HepG2 (cell line): ENCODE data around the gene SLC25A36. TPM values are rescaled to one million over a fixed set of nuclear protein-coding genes. Genes with fewer than 3 reads are reported as not detected.

Experiments
- ARID5B ChIP-seq: IDR thresholded peaks from 2 replicates; pipeline ENCODE4 v1.4.0; 2020; ENCODE audit warnings: mild to moderate bottlenecking, missing genetic modification reagents
- CBX5 ChIP-seq: sonication (generic); formaldehyde crosslinking; IDR thresholded peaks from 2 replicates; pipeline ENCODE4 v1.4.0; 2020; ENCODE audit warnings: missing genetic modification reagents, borderline replicate concordance
- FOXJ3 ChIP-seq: sonication (generic); formaldehyde crosslinking; IDR thresholded peaks from 2 replicates; pipeline ENCODE4 v1.4.0; 2020; ENCODE audit warnings: missing genetic modification reagents, mild to moderate bottlenecking, borderline replicate concordance
- FOXK1 ChIP-seq: sonication (generic); formaldehyde crosslinking; IDR thresholded peaks from 2 replicates; pipeline ENCODE4 v1.4.0; 2020; ENCODE audit warnings: low read depth, missing genetic modification reagents, borderline replicate concordance
- FOXO1 ChIP-seq: sonication (generic); formaldehyde crosslinking; IDR thresholded peaks from 2 replicates; pipeline ENCODE4 v1.4.0; 2020; ENCODE audit warnings: missing genetic modification reagents
- GFI1 ChIP-seq: sonication (generic); formaldehyde crosslinking; IDR thresholded peaks from 2 replicates; pipeline ENCODE4 v1.5.0; 2020; ENCODE audit warnings: missing genetic modification reagents, mild to moderate bottlenecking, borderline replicate concordance
- HDAC2 ChIP-seq: sonication (generic); formaldehyde crosslinking; IDR thresholded peaks from 2 replicates; pipeline ENCODE4 v1.4.0; 2020; ENCODE audit warnings: missing genetic modification reagents
- ISL2 ChIP-seq: sonication (generic); formaldehyde crosslinking; IDR thresholded peaks from 2 replicates; pipeline ENCODE4 v1.5.0; 2020; ENCODE audit warnings: missing genetic modification reagents
- NCOR1 ChIP-seq: fragments of 200-600 bp; sonication (generic); IDR thresholded peaks from 2 replicates; pipeline ENCODE4 v1.7.0; 2017; ENCODE audit warnings: antibody characterized with exemption, low read length, borderline replicate concordance
- PPARG ChIP-seq: conservative IDR thresholded peaks from 2 replicates; pipeline ENCODE4 v1.6.1; 2016; ENCODE audit warnings: missing biosample characterization, missing genetic modification reagents
- THAP9 ChIP-seq: sonication (generic); formaldehyde crosslinking; IDR thresholded peaks from 2 replicates; pipeline ENCODE4; 2020; ENCODE audit warnings: missing genetic modification reagents, mild to moderate bottlenecking, borderline replicate concordance
- ZBTB2 ChIP-seq: sonication (generic); formaldehyde crosslinking; IDR thresholded peaks from 2 replicates; pipeline ENCODE4 v1.8.0; 2022; ENCODE audit warnings: low read depth, missing genetic modification reagents
- ZNF570 ChIP-seq: sonication (generic); formaldehyde crosslinking; IDR thresholded peaks from 2 replicates; pipeline ENCODE4 v1.4.0; 2020; ENCODE audit warnings: mild to moderate bottlenecking, missing genetic modification reagents, borderline replicate concordance
- ZNF619 ChIP-seq: sonication (generic); formaldehyde crosslinking; IDR thresholded peaks from 2 replicates; pipeline ENCODE4 v1.4.0; 2020; ENCODE audit warnings: mild to moderate bottlenecking, missing genetic modification reagents
- polyA plus RNA-seq, 8 experiments: library from polyadenylated mRNA; depleted of rRNA in 3 of 8; stranded (reverse) in 7 of 8; unstranded in 1 of 8; fragments of >200 nt; fragmentation: Illumina TruSeq in 4 of 8; extraction: Trizol in 4 of 8; gene quantifications; 2 replicates each; pipeline versions ENCODE4 v1.2.1 to v1.2.3, GENCODE V29; 2011 to 2016; ENCODE audit warnings: low read depth in 4 of 8, missing spikeins in 1 of 8, mixed read lengths in 1 of 8; ENCODE audit not compliant: insufficient read depth in 1 of 8
- total RNA-seq, 5 experiments: library from RNA; depleted of rRNA; stranded (reverse); fragments of >200 nt; fragmentation: Illumina TruSeq; extraction: Trizol; gene quantifications; 2 replicates each; pipeline ENCODE4 v1.2.3, GENCODE V29; 2016; ENCODE audit warnings: low read depth in 1 of 5
- TF ChIP-seq, protein P1 (sequence below): sonication (generic); formaldehyde crosslinking; IDR thresholded peaks from 2 replicates; pipeline ENCODE4 v1.4.0; 2020; ENCODE audit warnings: missing genetic modification reagents

The SLC25A36 gene
- total and polyA plus RNA-seq, 2 of the 13 experiments (the other 11 are each of a cell fraction or from before 2014, with no cell fraction given): 30.6 to 85.6 TPM

DNA sequence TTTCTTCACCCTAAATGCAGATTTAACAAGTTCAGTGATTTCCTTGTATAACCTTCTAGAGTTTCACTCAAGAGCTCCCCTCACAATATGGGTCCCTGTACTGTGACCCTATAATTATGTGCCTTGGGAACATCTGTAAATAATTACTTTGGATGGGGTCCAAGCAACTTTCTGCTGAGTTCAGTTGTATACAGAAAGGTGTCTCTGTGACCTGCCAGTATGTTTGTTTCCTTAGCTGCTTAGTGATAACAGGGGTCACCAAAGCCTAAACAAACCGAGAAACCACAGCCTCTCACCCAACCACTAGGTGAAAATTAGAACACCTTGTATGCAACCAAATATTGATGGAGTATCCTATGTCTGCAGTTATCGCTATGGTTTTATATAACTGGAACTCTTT lies 29.8 kb upstream of the SLC25A36 start (continued):
- TF ChIP-seq, protein P1, sequence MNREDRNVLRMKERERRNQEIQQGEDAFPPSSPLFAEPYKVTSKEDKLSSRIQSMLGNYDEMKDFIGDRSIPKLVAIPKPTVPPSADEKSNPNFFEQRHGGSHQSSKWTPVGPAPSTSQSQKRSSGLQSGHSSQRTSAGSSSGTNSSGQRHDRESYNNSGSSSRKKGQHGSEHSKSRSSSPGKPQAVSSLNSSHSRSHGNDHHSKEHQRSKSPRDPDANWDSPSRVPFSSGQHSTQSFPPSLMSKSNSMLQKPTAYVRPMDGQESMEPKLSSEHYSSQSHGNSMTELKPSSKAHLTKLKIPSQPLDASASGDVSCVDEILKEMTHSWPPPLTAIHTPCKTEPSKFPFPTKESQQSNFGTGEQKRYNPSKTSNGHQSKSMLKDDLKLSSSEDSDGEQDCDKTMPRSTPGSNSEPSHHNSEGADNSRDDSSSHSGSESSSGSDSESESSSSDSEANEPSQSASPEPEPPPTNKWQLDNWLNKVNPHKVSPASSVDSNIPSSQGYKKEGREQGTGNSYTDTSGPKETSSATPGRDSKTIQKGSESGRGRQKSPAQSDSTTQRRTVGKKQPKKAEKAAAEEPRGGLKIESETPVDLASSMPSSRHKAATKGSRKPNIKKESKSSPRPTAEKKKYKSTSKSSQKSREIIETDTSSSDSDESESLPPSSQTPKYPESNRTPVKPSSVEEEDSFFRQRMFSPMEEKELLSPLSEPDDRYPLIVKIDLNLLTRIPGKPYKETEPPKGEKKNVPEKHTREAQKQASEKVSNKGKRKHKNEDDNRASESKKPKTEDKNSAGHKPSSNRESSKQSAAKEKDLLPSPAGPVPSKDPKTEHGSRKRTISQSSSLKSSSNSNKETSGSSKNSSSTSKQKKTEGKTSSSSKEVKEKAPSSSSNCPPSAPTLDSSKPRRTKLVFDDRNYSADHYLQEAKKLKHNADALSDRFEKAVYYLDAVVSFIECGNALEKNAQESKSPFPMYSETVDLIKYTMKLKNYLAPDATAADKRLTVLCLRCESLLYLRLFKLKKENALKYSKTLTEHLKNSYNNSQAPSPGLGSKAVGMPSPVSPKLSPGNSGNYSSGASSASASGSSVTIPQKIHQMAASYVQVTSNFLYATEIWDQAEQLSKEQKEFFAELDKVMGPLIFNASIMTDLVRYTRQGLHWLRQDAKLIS: no peak
- peak; percentile 10; the same call in 1 of the 2 replicates for TF ChIP-seq NCOR1
- TF ChIP-seq FOXK1: peak; percentile 23; the same call in 1 of the 2 replicates
- peak; percentile 36; the same call in 1 of the 2 replicates for TF ChIP-seq FOXO1
- peak; percentile 57; the same call in 1 of the 2 replicates for TF ChIP-seq ISL2 (CRISPR knock-in tag)
- peak; percentile 72; the same call in 1 of the 2 replicates for TF ChIP-seq FOXJ3 (CRISPR knock-in tag)
- peak; percentile 53 for TF ChIP-seq PPARG
- no peak for TF ChIP-seq ZNF570 (CRISPR knock-in tag)
- TF ChIP-seq ZNF619 (CRISPR knock-in tag): no peak
- TF ChIP-seq ARID5B: peak; percentile 79
- no peak for TF ChIP-seq HDAC2
- TF ChIP-seq GFI1 (CRISPR knock-in tag): peak; percentile 89
- no peak for TF ChIP-seq ZBTB2 (CRISPR knock-in tag)
- no peak for TF ChIP-seq CBX5 (CRISPR knock-in tag)
- no peak for TF ChIP-seq THAP9
